Measurements from ENCODE around the gene MYH14. TPM values are rescaled to one million over a fixed set of nuclear protein-coding genes. Genes with fewer than 3 reads are reported as not detected.

Gene MYH14
- total RNA-seq (1.6 TPM), polyA plus RNA-seq (16.2 TPM)
- long read RNA-seq, donor 1 = 0 reads
- long read RNA-seq, donor 2, partial matches to known transcripts = 0 of 1 reads
- long read RNA-seq, donor 2, other reads (novel, unspliced or antisense) = 0 of 1 reads
- long read RNA-seq, donor 3 = 0 reads
- long read RNA-seq, donor 4, partial matches to known transcripts = 0 of 1 reads
- long read RNA-seq, donor 4, other reads (novel, unspliced or antisense) = 0 of 1 reads
- long read RNA-seq, donor 5, partial matches to known transcripts = 0 of 1 reads
- long read RNA-seq, donor 5, other reads (novel, unspliced or antisense) = 0 of 1 reads
- long read RNA-seq, donor 6 = 0 reads
- long read RNA-seq, donor 7, partial matches to known transcripts = 0 of 1 reads
- long read RNA-seq, donor 7, other reads (novel, unspliced or antisense) = 0 of 1 reads
- long read RNA-seq, donor 8, partial matches to known transcripts = 0 of 1 reads
- long read RNA-seq, donor 8, other reads (novel, unspliced or antisense) = 0 of 1 reads
- long read RNA-seq, donor 9, partial matches to known transcripts = 0 of 1 reads
- long read RNA-seq, donor 9, other reads (novel, unspliced or antisense) = 0 of 1 reads
- long read RNA-seq, donor 10 = 0 reads

- Histone ChIP-seq H3K27ac (ENCODE audit: low read depth in 1 of 2, low read length in 1 of 2) (no peak within 1 kb of the TSS), H3K9me3 (ENCODE audit: control insufficient read depth in 2 of 2, insufficient read depth in 1 of 2, low read length in 1 of 2) (peaks cover 3 to 4% of the 10 kb centered on the region in 2 donors), H3K4me3 (ENCODE audit: low read length in 2 of 2) (no peak within 1 kb of the TSS), H3K27me3 (ENCODE audit: control insufficient read depth in 2 of 2, insufficient read depth in 1 of 2, low read length in 1 of 2) (peaks cover 23 to 46% of the 10 kb centered on the region in 2 donors), H3K4me1 (ENCODE audit: control insufficient read depth in 2 of 2, insufficient read depth in 2 of 2, low read length in 2 of 2) (no peaks in the 10 kb centered on the region), H3K36me3 (ENCODE audit: control insufficient read depth in 2 of 2, insufficient read depth in 2 of 2, low read length in 1 of 2) (no peaks in the 10 kb centered on the region)
- 11% methylated on average over 78 of the region's 78 CpGs for WGBS
- no peak for DNase-seq (ENCODE audit: low read depth in 6 of 9, low spot score in 9 of 9)
Observed at GRCh38 chr19:50203281-50204080, at the start of gene MYH14. Gene MYH14, plus strand, starts transcription at chr19:50203622. Its CDS starts 6,744 bp downstream, at chr19:50210366.

DNA sequence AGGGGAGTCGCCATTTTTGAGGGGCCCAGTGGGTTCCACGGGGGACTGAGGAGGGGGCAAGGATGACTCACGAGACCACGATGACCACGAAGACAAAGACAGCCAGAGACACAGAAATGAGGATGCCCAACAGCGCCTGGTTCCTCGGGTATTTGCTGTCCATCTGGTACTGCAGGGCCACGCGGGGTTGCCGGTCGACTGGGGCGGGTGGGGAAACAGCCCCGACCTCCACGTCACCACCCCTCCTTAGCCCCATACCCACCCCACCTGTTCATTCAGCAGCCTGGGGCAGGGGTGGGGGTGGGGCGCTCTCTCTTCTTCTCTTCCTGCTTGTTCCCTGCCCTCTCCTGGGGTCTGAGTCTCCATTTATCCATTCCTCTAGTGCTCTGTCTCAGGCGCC is 48.9 kb upstream of the MYH14 start:
- no peak overlapping the region for H3K27ac ChIP-seq (ENCODE audit: low read depth in 1 of 2, low read length in 1 of 2)
- 84% methylated on average over 16 of the region's 16 CpGs for WGBS

DNA sequence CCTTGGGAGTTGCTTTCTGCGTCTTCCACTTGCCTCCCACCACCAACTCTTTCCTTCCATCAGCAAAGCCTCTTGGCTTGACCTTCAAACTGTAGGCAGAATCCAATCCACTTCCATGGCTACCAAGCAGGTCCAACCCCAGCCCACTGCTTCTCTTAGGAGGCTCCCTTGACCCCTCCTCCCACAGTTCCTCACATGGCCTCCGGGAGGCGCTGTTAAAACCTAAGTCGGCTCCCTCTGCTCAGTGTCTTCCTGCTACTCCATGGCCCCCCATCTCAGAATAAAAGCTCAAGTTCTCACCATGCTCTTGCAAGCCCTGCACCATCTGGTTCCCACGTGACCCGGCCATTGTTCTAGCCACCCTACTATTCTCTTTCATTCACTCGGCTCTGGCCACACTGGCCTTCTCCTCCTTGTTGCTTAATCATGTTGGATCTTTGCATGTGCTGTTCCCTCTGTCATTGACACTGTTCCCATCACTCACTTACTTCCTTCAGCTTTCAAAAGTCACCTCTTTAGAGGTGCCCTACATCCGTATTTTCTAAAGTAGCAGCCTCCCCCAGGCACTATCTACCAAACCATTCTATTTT is 47.8 kb upstream of the MYH14 start:
- H3K4me1 ChIP-seq (ENCODE audit: control insufficient read depth in 2 of 2, insufficient read depth in 2 of 2, low read length in 2 of 2) = no peaks in the 10 kb centered on the region
- H3K9me3 ChIP-seq (ENCODE audit: control insufficient read depth in 2 of 2, insufficient read depth in 1 of 2, low read length in 1 of 2) = no peaks in the 10 kb centered on the region
- no peaks in the 10 kb centered on the region for H3K27me3 ChIP-seq (ENCODE audit: control insufficient read depth in 2 of 2, insufficient read depth in 1 of 2, low read length in 1 of 2)
- H3K27ac ChIP-seq (ENCODE audit: low read depth in 1 of 2, low read length in 1 of 2) = no peak overlapping the region
- no peak overlapping the region for H3K4me3 ChIP-seq (ENCODE audit: low read length in 2 of 2)
- H3K36me3 ChIP-seq (ENCODE audit: control insufficient read depth in 2 of 2, insufficient read depth in 2 of 2, low read length in 1 of 2) = no peaks in the 10 kb centered on the region
- no peak for DNase-seq (ENCODE audit: low read depth in 6 of 9, low spot score in 9 of 9)
- WGBS = 88% methylated on average over 8 of the region's 8 CpGs

More for the DNA sequence above, 48.9 kb upstream of the MYH14 start:
- no peak for DNase-seq (ENCODE audit: low read depth in 6 of 9, low spot score in 9 of 9)
- Histone ChIP-seq H3K4me1 (ENCODE audit: control insufficient read depth in 2 of 2, insufficient read depth in 2 of 2, low read length in 2 of 2) (no peaks in the 10 kb centered on the region), H3K36me3 (ENCODE audit: control insufficient read depth in 2 of 2, insufficient read depth in 2 of 2, low read length in 1 of 2) (no peaks in the 10 kb centered on the region), H3K27me3 (ENCODE audit: control insufficient read depth in 2 of 2, insufficient read depth in 1 of 2, low read length in 1 of 2) (no peaks in the 10 kb centered on the region), H3K4me3 (ENCODE audit: low read length in 2 of 2) (no peak overlapping the region), H3K9me3 (ENCODE audit: control insufficient read depth in 2 of 2, insufficient read depth in 1 of 2, low read length in 1 of 2) (no peaks in the 10 kb centered on the region)

DNA sequence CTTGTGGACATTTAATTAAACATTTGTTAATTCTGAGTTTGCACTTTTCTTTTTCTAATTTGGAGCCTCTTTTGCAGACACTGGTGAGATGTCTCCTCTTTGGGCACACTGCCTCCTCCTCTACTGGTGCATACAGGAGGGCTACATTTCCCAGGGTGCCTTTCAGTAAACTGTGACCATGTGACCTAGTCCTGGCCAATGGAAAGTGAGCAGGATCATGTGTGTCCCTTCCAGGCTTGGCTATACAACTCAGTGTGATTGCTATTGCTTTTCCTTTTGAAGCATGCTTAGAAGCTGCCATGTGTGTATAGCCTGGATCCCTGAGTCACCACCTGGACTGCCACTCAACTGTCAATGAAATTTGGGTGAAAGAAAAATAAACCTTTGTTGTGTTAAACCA is 44.8 kb upstream of the MYH14 start:
- Histone ChIP-seq H3K9me3 (ENCODE audit: control insufficient read depth in 2 of 2, insufficient read depth in 1 of 2, low read length in 1 of 2) (peaks cover 0 to 7% of the 10 kb centered on the region in 2 donors), H3K27ac (ENCODE audit: low read depth in 1 of 2, low read length in 1 of 2) (no peak overlapping the region), H3K36me3 (ENCODE audit: control insufficient read depth in 2 of 2, insufficient read depth in 2 of 2, low read length in 1 of 2) (no peaks in the 10 kb centered on the region), H3K27me3 (ENCODE audit: control insufficient read depth in 2 of 2, insufficient read depth in 1 of 2, low read length in 1 of 2) (peaks cover 0 to 4% of the 10 kb centered on the region in 2 donors), H3K4me1 (ENCODE audit: control insufficient read depth in 2 of 2, insufficient read depth in 2 of 2, low read length in 2 of 2) (no peaks in the 10 kb centered on the region), H3K4me3 (ENCODE audit: low read length in 2 of 2) (no peak overlapping the region)
- no peak for DNase-seq (ENCODE audit: low read depth in 6 of 9, low spot score in 9 of 9)

DNA sequence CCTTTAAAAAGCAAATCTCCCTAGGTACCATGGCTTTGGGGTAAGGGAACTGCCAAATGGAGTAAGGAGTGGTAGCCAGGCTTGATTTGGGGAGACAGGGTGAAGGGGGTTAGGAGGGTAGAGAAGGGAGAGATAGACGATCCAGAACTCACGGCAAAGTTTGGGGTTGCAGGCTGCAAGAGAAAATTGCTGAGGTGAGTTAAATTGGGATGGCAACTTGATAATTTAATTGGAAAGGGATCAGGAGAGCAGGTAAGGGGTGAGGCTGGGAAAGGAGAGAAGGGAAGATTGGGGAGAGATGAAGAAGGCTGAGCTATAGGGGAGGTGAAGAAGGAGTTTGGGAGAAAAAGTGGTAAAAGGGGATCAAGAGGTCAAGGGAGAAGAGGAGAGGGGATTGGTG is 44.3 kb upstream of the MYH14 start:
- Histone ChIP-seq H3K27me3 (ENCODE audit: control insufficient read depth in 2 of 2, insufficient read depth in 1 of 2, low read length in 1 of 2) (peaks cover 0 to 4% of the 10 kb centered on the region in 2 donors), H3K4me1 (ENCODE audit: control insufficient read depth in 2 of 2, insufficient read depth in 2 of 2, low read length in 2 of 2) (no peaks in the 10 kb centered on the region), H3K9me3 (ENCODE audit: control insufficient read depth in 2 of 2, insufficient read depth in 1 of 2, low read length in 1 of 2) (peaks cover 0 to 7% of the 10 kb centered on the region in 2 donors), H3K36me3 (ENCODE audit: control insufficient read depth in 2 of 2, insufficient read depth in 2 of 2, low read length in 1 of 2) (no peaks in the 10 kb centered on the region), H3K4me3 (ENCODE audit: low read length in 2 of 2) (no peak overlapping the region), H3K27ac (ENCODE audit: low read depth in 1 of 2, low read length in 1 of 2) (no peak overlapping the region)
- no peak for DNase-seq (ENCODE audit: low read depth in 6 of 9, low spot score in 9 of 9)
- 98% methylated on average over 2 of the region's 2 CpGs for WGBS

GRCh38 chr19:50162988-50163387 is 40.4 kb upstream of the MYH14 start, which contains the start of gene IZUMO2:
Gene IZUMO2, minus strand, starts transcription at chr19:50163281. Its CDS starts 87 bp downstream, at chr19:50163194.
- peaks cover 0 to 4% of the 10 kb centered on the region in 2 donors for H3K27me3 ChIP-seq (ENCODE audit: control insufficient read depth in 2 of 2, insufficient read depth in 1 of 2, low read length in 1 of 2)

DNA sequence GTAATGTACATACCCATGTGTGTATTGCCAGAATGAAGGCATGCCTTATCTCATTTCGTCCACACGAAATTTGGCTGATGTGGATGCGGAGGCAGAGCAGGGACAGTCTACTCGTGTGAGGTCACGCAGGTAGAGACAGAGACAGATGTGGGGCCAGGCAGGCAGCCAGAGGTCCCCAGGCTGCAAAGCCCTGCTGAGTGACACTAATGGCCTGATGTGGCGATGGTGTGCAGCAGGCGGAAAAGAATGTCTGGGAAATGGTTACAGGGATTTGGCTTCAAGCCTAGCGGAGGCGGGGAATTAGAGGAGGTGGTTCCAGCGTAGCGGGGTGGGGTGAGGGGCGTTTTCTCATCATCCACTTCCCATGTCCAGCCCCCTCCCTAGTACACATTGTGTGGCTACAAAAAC is 36.1 kb upstream of the MYH14 start:
- no peaks in the 10 kb centered on the region for H3K36me3 ChIP-seq (ENCODE audit: control insufficient read depth in 2 of 2, insufficient read depth in 2 of 2, low read length in 1 of 2)
- peaks cover 0 to 4% of the 10 kb centered on the region in 2 donors for H3K27me3 ChIP-seq (ENCODE audit: control insufficient read depth in 2 of 2, insufficient read depth in 1 of 2, low read length in 1 of 2)
- no peak overlapping the region for H3K27ac ChIP-seq (ENCODE audit: low read depth in 1 of 2, low read length in 1 of 2)
- H3K4me1 ChIP-seq (ENCODE audit: control insufficient read depth in 2 of 2, insufficient read depth in 2 of 2, low read length in 2 of 2) = no peaks in the 10 kb centered on the region
- H3K9me3 ChIP-seq (ENCODE audit: control insufficient read depth in 2 of 2, insufficient read depth in 1 of 2, low read length in 1 of 2) = peaks cover 0 to 7% of the 10 kb centered on the region in 2 donors
- no peak overlapping the region for H3K4me3 ChIP-seq (ENCODE audit: low read length in 2 of 2)
- peak in 1 of 9 donors; percentile 22 for DNase-seq (ENCODE audit: low read depth in 6 of 9, low spot score in 9 of 9)
- 67% methylated on average over 12 of the region's 12 CpGs for WGBS

More at GRCh38 chr19:50162988-50163387, 40.4 kb upstream of the MYH14 start, which contains the start of gene IZUMO2:
- H3K9me3 ChIP-seq (ENCODE audit: control insufficient read depth in 2 of 2, insufficient read depth in 1 of 2, low read length in 1 of 2) = peaks cover 0 to 7% of the 10 kb centered on the region in 2 donors
- no peak within 1 kb of the TSS for H3K27ac ChIP-seq (ENCODE audit: low read depth in 1 of 2, low read length in 1 of 2)
- H3K4me1 ChIP-seq (ENCODE audit: control insufficient read depth in 2 of 2, insufficient read depth in 2 of 2, low read length in 2 of 2) = no peaks in the 10 kb centered on the region
- DNase-seq (ENCODE audit: low read depth in 6 of 9, low spot score in 9 of 9) = no peak
- no peaks in the 10 kb centered on the region for H3K36me3 ChIP-seq (ENCODE audit: control insufficient read depth in 2 of 2, insufficient read depth in 2 of 2, low read length in 1 of 2)
- H3K4me3 ChIP-seq (ENCODE audit: low read length in 2 of 2) = no peak within 1 kb of the TSS
- 22% methylated on average over 26 of the region's 26 CpGs for WGBS

GRCh38 chr19:50171752-50172151 is 31.7 kb upstream of the MYH14 start:
- Histone ChIP-seq H3K27ac (ENCODE audit: low read depth in 1 of 2, low read length in 1 of 2) (no peak overlapping the region), H3K4me3 (ENCODE audit: low read length in 2 of 2) (no peak overlapping the region), H3K9me3 (ENCODE audit: control insufficient read depth in 2 of 2, insufficient read depth in 1 of 2, low read length in 1 of 2) (no peaks in the 10 kb centered on the region), H3K36me3 (ENCODE audit: control insufficient read depth in 2 of 2, insufficient read depth in 2 of 2, low read length in 1 of 2) (no peaks in the 10 kb centered on the region), H3K27me3 (ENCODE audit: control insufficient read depth in 2 of 2, insufficient read depth in 1 of 2, low read length in 1 of 2) (no peaks in the 10 kb centered on the region), H3K4me1 (ENCODE audit: control insufficient read depth in 2 of 2, insufficient read depth in 2 of 2, low read length in 2 of 2) (no peaks in the 10 kb centered on the region)
- 95% methylated on average over 5 of the region's 5 CpGs for WGBS
- DNase-seq (ENCODE audit: low read depth in 6 of 9, low spot score in 9 of 9) = no peak

Data from thymus (tissue), 14 donors.